IMR-90 (cell line): Measurements from ENCODE around the gene COL25A1. TPM values are rescaled to one million over a fixed set of nuclear protein-coding genes. Genes with fewer than 3 reads are reported as not detected.

Experiments
- ATAC-seq: fragments of 200-7000 bp; cut with Tn5 transposase; 2 replicates; pipeline ENCODE4 v1.9.1; 2020; ENCODE audit warnings: low read depth, mild to moderate bottlenecking, moderate library complexity
- BruUV-seq: library from RNA; stranded (reverse); fragments of 400-500 nt; replicated peaks from 2 replicates; lab custom pipeline; 2021; lab: Mats Ljungman, UMichigan
- CTCF ChIA-PET: fragments of 300-600 bp; formaldehyde crosslinking; extraction: SDS; loops from one replicate; lab custom pipeline; 2021; ENCODE audit warnings: antibody characterized with exemption; lab: Yijun Ruan, JAX
- POLR2A ChIA-PET: fragments of 300-600 bp; sonication (Branson Sonifier 250); formaldehyde crosslinking; loops from one replicate; lab custom pipeline; 2022; ENCODE audit warnings: antibody characterized with exemption; ENCODE audit not compliant: unreplicated experiment; lab: Charles Lee
- DNase-seq: peaks from one replicate; pipeline ENCODE4 v3.0.0; 2013
- H2AFZ ChIP-seq: replicated peaks from 2 replicates; pipeline ENCODE3; 2013; ENCODE audit warnings: low read length, mild to moderate bottlenecking; ENCODE audit not compliant: poor library complexity
- H2AK5ac ChIP-seq: 2 replicates; pipeline ENCODE4 v1.6.1; 2013; ENCODE audit warnings: low read depth, low read length, inconsistent platforms
- H2AK9ac ChIP-seq: replicated peaks from 2 replicates; pipeline ENCODE3; 2013; ENCODE audit warnings: mild to moderate bottlenecking, low read depth, low read length, moderate library complexity; ENCODE audit not compliant: poor library complexity
- H2BK120ac ChIP-seq: 2 replicates; pipeline ENCODE4 v1.6.1; 2013; ENCODE audit warnings: low read depth, low read length, inconsistent platforms
- H2BK15ac ChIP-seq: 3 replicates; pipeline ENCODE4 v1.6.1; 2013; ENCODE audit warnings: low read depth, low read length, inconsistent platforms
- H2BK20ac ChIP-seq: 2 replicates; pipeline ENCODE4 v1.6.1; 2013; ENCODE audit warnings: low read depth, mild to moderate bottlenecking, inconsistent platforms, low read length, moderate library complexity
- H2BK5ac ChIP-seq: 2 replicates; pipeline ENCODE4 v1.6.1; 2013; ENCODE audit warnings: mild to moderate bottlenecking, low read depth, low read length, inconsistent platforms; ENCODE audit not compliant: poor library complexity, severe bottlenecking
- H3K14ac ChIP-seq: replicated peaks from 2 replicates; pipeline ENCODE4 v1.6.1; 2013; ENCODE audit warnings: low read depth, low read length, inconsistent platforms
- H3K18ac ChIP-seq: 2 replicates; pipeline ENCODE4 v1.6.1; 2013; ENCODE audit warnings: low read depth, low read length, control low read depth
- H3K23ac ChIP-seq: 2 replicates; pipeline ENCODE4 v1.6.1; 2013; ENCODE audit warnings: low read depth, low read length, inconsistent platforms
- H3K27ac ChIP-seq: 2 replicates; pipeline ENCODE4 v1.5.1; 2013; ENCODE audit warnings: mild to moderate bottlenecking, control low read depth, low read length; ENCODE audit not compliant: insufficient read depth
- H3K27me3 ChIP-seq: 2 replicates; pipeline ENCODE4 v1.6.1; 2013; ENCODE audit warnings: low read length; ENCODE audit not compliant: control insufficient read depth, insufficient read depth
- H3K36me3 ChIP-seq: 2 replicates; pipeline ENCODE4 v1.6.1; 2013; ENCODE audit warnings: low read length, mixed read lengths; ENCODE audit not compliant: control insufficient read depth, insufficient read depth
- H3K4ac ChIP-seq: 2 replicates; pipeline ENCODE4 v1.6.1; 2013; ENCODE audit warnings: low read depth, low read length, inconsistent platforms
- H3K4me1 ChIP-seq: 2 replicates; pipeline ENCODE4 v1.6.1; 2013; ENCODE audit warnings: low read length, mixed read lengths; ENCODE audit not compliant: control insufficient read depth, insufficient read depth
- H3K4me2 ChIP-seq: 2 replicates; pipeline ENCODE4 v1.6.1; 2013; ENCODE audit warnings: low read depth, mild to moderate bottlenecking, control low read depth, low read length, moderate library complexity
- H3K4me3 ChIP-seq: 2 replicates; pipeline ENCODE4 v1.5.1; 2013; ENCODE audit warnings: low read depth, mild to moderate bottlenecking, control low read depth, low read length, moderate library complexity; ENCODE audit not compliant: insufficient read depth
- H3K56ac ChIP-seq: 2 replicates; pipeline ENCODE4 v1.6.1; 2013; ENCODE audit warnings: low read length, inconsistent platforms; ENCODE audit not compliant: insufficient read depth; ENCODE audit errors: extremely low read depth
- H3K79me1 ChIP-seq, 2 experiments: 2 replicates each; pipeline ENCODE4 v1.6.1; 2013; ENCODE audit warnings: low read length in 2 of 2, inconsistent platforms in 1 of 2, low read depth in 1 of 2
- H3K9ac ChIP-seq: 2 replicates; pipeline ENCODE4 v1.6.1; 2013; ENCODE audit warnings: low read depth, low read length, control low read depth
- H3K9me1 ChIP-seq: 2 replicates; pipeline ENCODE4 v1.6.1; 2013; ENCODE audit warnings: low read length, inconsistent platforms; ENCODE audit not compliant: insufficient read depth
- H3K9me3 ChIP-seq: 2 replicates; pipeline ENCODE4 v1.6.1; 2013; ENCODE audit warnings: low read length; ENCODE audit not compliant: control insufficient read depth, insufficient read depth
- H4K20me1 ChIP-seq: 2 replicates; pipeline ENCODE4 v1.6.1; 2013; ENCODE audit warnings: low read length, inconsistent platforms; ENCODE audit not compliant: insufficient read depth
- H4K5ac ChIP-seq: 2 replicates; pipeline ENCODE4 v1.6.1; 2013; ENCODE audit warnings: mild to moderate bottlenecking, low read depth, low read length, control low read depth
- H4K8ac ChIP-seq, 2 experiments: 2 replicates each; pipeline ENCODE4 v1.6.1; 2013; ENCODE audit warnings: low read depth in 2 of 2, low read length in 2 of 2, control low read depth in 1 of 2, inconsistent platforms in 1 of 2
- H4K91ac ChIP-seq: 2 replicates; pipeline ENCODE4 v1.6.1; 2013; ENCODE audit warnings: low read depth, low read length, inconsistent platforms; ENCODE audit not compliant: insufficient read depth
- CEBPB ChIP-seq: IDR thresholded peaks from 2 replicates; pipeline ENCODE4 v1.6.1; 2012; ENCODE audit warnings: low read depth, low read length, improper control_type of control experiment
- MAZ ChIP-seq: IDR thresholded peaks from 2 replicates; pipeline ENCODE4 v1.6.1; 2012; ENCODE audit warnings: low read depth, mild to moderate bottlenecking, low read length, improper control_type of control experiment, moderate library complexity, borderline replicate concordance
- NFE2L2 ChIP-seq: fragments of 150-350 bp; IDR thresholded peaks from 2 replicates; pipeline ENCODE4 v1.6.1; 2016; ENCODE audit warnings: low read depth, mild to moderate bottlenecking, low read length
- RAD21 ChIP-seq: IDR thresholded peaks from 2 replicates; pipeline ENCODE4 v1.6.1; 2012; ENCODE audit warnings: low read length, improper control_type of control experiment
- RFX5 ChIP-seq: IDR thresholded peaks from 2 replicates; pipeline ENCODE4 v1.8.0; 2012; ENCODE audit warnings: low read depth, mild to moderate bottlenecking, low read length, moderate library complexity
- SMC3 ChIP-seq: fragments of 150-350 bp; IDR thresholded peaks from 2 replicates; pipeline ENCODE4 v1.6.1; 2016; ENCODE audit warnings: low read depth, mild to moderate bottlenecking, antibody characterized with exemption, low read length, moderate library complexity
- WGBS, 2 experiments: methylation state at CpG; one replicate each; pipeline versions ENCODE4 v1.1.5 to v1.1.7; 2013; ENCODE audit warnings: missing lambda C conversion rate in 2 of 2; ENCODE audit not compliant: insufficient read length in 1 of 2; ENCODE audit errors: extremely low coverage in 2 of 2; 5-methylcytosine and 5-hydroxymethylcytosine counted together
- dilution Hi-C: fragments of 300-500 bp; cut with HindIII; formaldehyde crosslinking; loops from one replicate; pipeline ENCODE4 v1.14.3; 2018; ENCODE audit warnings: low sequenced_read_pairs; ENCODE audit not compliant: unreplicated experiment
- in situ Hi-C: fragments of 300-500 bp; cut with MboI; formaldehyde crosslinking; loops from 3 replicates; pipeline ENCODE4 v1.14.3; 2019; ENCODE audit warnings: low sequenced_read_pairs, inconsistent platforms, mixed read lengths
- intact Hi-C: fragments of 100-400 bp; cut with micrococcal nuclease; formaldehyde crosslinking; loops from 2 replicates; pipeline ENCODE4 v1.10.0; 2022
- polyA plus RNA-seq, 3 experiments: library from polyadenylated mRNA; depleted of rRNA; stranded (reverse); fragments of >200 nt; gene quantifications; 2 replicates each; pipeline ENCODE4 v1.2.3, GENCODE V29; 2012; ENCODE audit warnings: low replicate concordance in 1 of 3
- total RNA-seq: library from RNA; depleted of rRNA; stranded (reverse); fragments of >200 nt; gene quantifications from 2 replicates; pipeline ENCODE4 v1.2.3, GENCODE V29; 2012

Gene COL25A1
- total and polyA plus RNA-seq, 2 of the 4 experiments (the other 2 are of a cell fraction) = under 0.01 to 0.05 TPM

- no peak for TF ChIP-seq NFE2L2
- no peak for TF ChIP-seq SMC3
- TF ChIP-seq MAZ = no peak
- no peak for TF ChIP-seq RFX5
- no peak for TF ChIP-seq RAD21
- no peak for TF ChIP-seq CEBPB
- in situ Hi-C loops = no loop called here
- no peak overlapping the region for H3K4me3 ChIP-seq
- H3K14ac ChIP-seq = no peak overlapping the region
- no TSS peak for BruUV-seq
- H3K9me1 ChIP-seq = peaks cover 2% of the 10 kb centered on the region; the same call in 1 of the 2 replicates
- POLR2A ChIA-PET = no interaction called here
- no peak overlapping the region for H3K4me2 ChIP-seq
- H3K9me3 ChIP-seq = no peaks in the 10 kb centered on the region
- no peaks in the 10 kb centered on the region for H3K4me1 ChIP-seq
- no peak overlapping the region for H3K27ac ChIP-seq
- no peaks in the 10 kb centered on the region for H3K79me1 ChIP-seq
- no peak overlapping the region for H2BK15ac ChIP-seq
- WGBS, 2 experiments = no CpG with 5 or more reads among the region's 1 CpG
- ATAC-seq (no peak), DNase-seq (no peak)
- no peak overlapping the region for H2BK120ac ChIP-seq
- no peaks in the 10 kb centered on the region for H3K27me3 ChIP-seq
- H4K91ac ChIP-seq = no peak overlapping the region
- no peak overlapping the region for H2BK5ac ChIP-seq
- H4K20me1 ChIP-seq = no peaks in the 10 kb centered on the region
- no peak overlapping the region for H3K23ac ChIP-seq
- no peaks in the 10 kb centered on the region for H3K36me3 ChIP-seq
- H3K4ac ChIP-seq = no peak overlapping the region
- no peak overlapping the region for H2AK5ac ChIP-seq
- no peak overlapping the region for H3K18ac ChIP-seq
- H2BK20ac ChIP-seq = no peak overlapping the region
- no peak overlapping the region for H2AK9ac ChIP-seq
- no peak overlapping the region for H4K8ac ChIP-seq
- H3K9ac ChIP-seq = no peak overlapping the region
- H2AFZ ChIP-seq = no peak overlapping the region
- H4K5ac ChIP-seq = no peak overlapping the region
- intact Hi-C loops = no loop called here
- dilution Hi-C loops = no loop called here
- CTCF ChIA-PET = no interaction called here
- no peak overlapping the region for H3K56ac ChIP-seq
Observed at GRCh38 chr4:109033993-109034392, 268.5 kb downstream of the COL25A1 start.
